Adrenal gland (tissue), 12 donors: ENCODE results near the gene GSK3B. TPM values are rescaled to one million over a fixed set of nuclear protein-coding genes. Genes with fewer than 3 reads are reported as not detected.

Source experiments
- DNase-seq, 7 donors: peaks; one replicate each; pipeline ENCODE4 v3.0.0-alpha.2; 2019 to 2020
- H3K27ac ChIP-seq, 5 donors: fragments of 200-600 bp; sonication (generic) in 4 of 5; 1 replicate in 3 of 5; 2 replicates in 2 of 5; pipeline versions ENCODE4 v1.5.1 to v1.8.0; 2016 to 2020; ENCODE audit warnings: mild to moderate bottlenecking in 1 of 5
- H3K27me3 ChIP-seq: fragments of 200-600 bp; 2 replicates; pipeline ENCODE4 v1.8.0; 2021
- H3K36me3 ChIP-seq, 2 donors: fragments of 200-600 bp; replicated peaks in 1 of 2; 1 replicate in 1 of 2; 2 replicates in 1 of 2; pipeline versions ENCODE4 v1.5.1 to v1.8.0; 2018 to 2022
- H3K4me1 ChIP-seq, 2 donors: fragments of 200-600 bp; replicated peaks in 1 of 2; 1 replicate in 1 of 2; 2 replicates in 1 of 2; pipeline versions ENCODE4 v1.5.1 to v1.8.0; 2018 to 2021
- H3K4me3 ChIP-seq, 4 donors: fragments of 200-600 bp; sonication (generic) in 3 of 4; one replicate each; pipeline ENCODE4 v1.5.1; 2016 to 2018
- H3K9me3 ChIP-seq, 3 donors: fragments of 200-600 bp; sonication (generic) in 1 of 3; replicated peaks in 1 of 3; 1 replicate in 2 of 3; 2 replicates in 1 of 3; pipeline versions ENCODE4 v1.5.1 to v1.8.0; 2016 to 2021
- CTCF ChIP-seq, 6 experiments: fragments of 450-650 bp in 4 of 6; fragments of 200-600 bp in 2 of 6; sonication (generic) in 1 of 6; IDR thresholded peaks; 1 replicate in 5 of 6; 2 replicates in 1 of 6; pipeline versions ENCODE4 v1.5.1 to v1.8.0; 2016 to 2021; ENCODE audit warnings: antibody characterized with exemption in 6 of 6, mild to moderate bottlenecking in 2 of 6, moderate library complexity in 1 of 6
- POLR2A ChIP-seq, 2 donors: fragments of 450-650 bp; IDR thresholded peaks; one replicate each; pipeline ENCODE4 v1.6.1; 2017; ENCODE audit warnings: antibody characterized with exemption in 2 of 2, mild to moderate bottlenecking in 2 of 2, moderate library complexity in 1 of 2
- WGBS, 4 donors: extraction: QIAGEN DNeasy Blood & Tissue Kit in 2 of 4; methylation state at CpG; one replicate each; pipeline versions ENCODE4 v1.1.5 to v1.1.7; 2013 to 2017; 5-methylcytosine and 5-hydroxymethylcytosine counted together
- intact Hi-C, 2 donors: fragments of 100-400 bp; cut with DNase I; formaldehyde crosslinking; loops; one replicate each; pipeline versions ENCODE4 v1.14.1 to v1.15.0; 2022 to 2023
- polyA plus RNA-seq, 3 donors: library from polyadenylated mRNA; stranded (reverse); fragments of 200-250 nt in 2 of 3; fragments of 350-450 nt in 1 of 3; fragmentation: Illumina TruSeq in 1 of 3; extraction: RNeasy Lipid Tissue Mini Kit (QIAGEN cat#74804) in 1 of 3; gene quantifications; one replicate each; pipeline ENCODE4 v1.2.3, GENCODE V29; 2013 to 2014
- total RNA-seq, 9 donors: library from RNA; depleted of rRNA in 4 of 9; stranded (reverse); fragments of >200 nt in 4 of 9; fragments of 120-200 nt in 1 of 9; fragmentation: NEBNext Ultra II Directional in 1 of 9; extraction: Animal tissue kit (Norgen Biotek cat#: 25700) in 1 of 9; gene quantifications; one replicate each; pipeline versions ENCODE4 v1.1.0 to v1.2.4, GENCODE V29; 2013 to 2023
- donor health status: healthy with polysubstance abuse.
- donor health status: Bipolar disorder and iron deficiency.
- donor health status: DM: yes; HTN: yes; CAD: no.
- donor health status: DM: no; HTN: no; CAD: no.
- donor health status: DM: no; HTN: no; CAD: no.
- donor health status: DM: yes; HTN: yes; CAD: no.

Gene GSK3B
- total and polyA plus RNA-seq, 12 donors, result 10.0 to 63.7 (median 44.8) TPM

GRCh38 chr3:119800844-119801243, 293.4 kb downstream of the GSK3B start:
- no peak for DNase-seq
- WGBS, 4 donors, result 76 to 86% (median 80%) methylated on average over 4 of the region's 4 CpGs

GRCh38 chr3:119796785-119797184, 297.5 kb downstream of the GSK3B start:
- no peaks in the 10 kb centered on the region for H3K27me3 ChIP-seq
- H3K36me3 ChIP-seq, result no peaks in the 10 kb centered on the region
- no peak for TF ChIP-seq CTCF (IDR thresholded peaks at IDR 0.05)
- TF ChIP-seq POLR2A (IDR thresholded peaks at IDR 0.05), result no peak
- no peaks in the 10 kb centered on the region for H3K9me3 ChIP-seq
- 68 to 100% (median 82%) methylated on average over 2 of the region's 2 CpGs for WGBS, 4 donors
- DNase-seq, result no peak
- peaks cover 7 to 8% of the 10 kb centered on the region in 2 donors for H3K4me1 ChIP-seq
- H3K4me3 ChIP-seq, result no peak overlapping the region
- H3K27ac ChIP-seq, result no peak overlapping the region
- intact Hi-C loops, result no loop called here

More at GRCh38 chr3:119800844-119801243, 293.4 kb downstream of the GSK3B start:
- Histone ChIP-seq H3K27me3 (no peaks in the 10 kb centered on the region), H3K4me1 (no peaks in the 10 kb centered on the region), H3K4me3 (no peak overlapping the region), H3K36me3 (no peaks in the 10 kb centered on the region), H3K27ac (no peak overlapping the region), H3K9me3 (no peaks in the 10 kb centered on the region)
- TF ChIP-seq CTCF (IDR thresholded peaks at IDR 0.05), result no peak
- no peak for TF ChIP-seq POLR2A (IDR thresholded peaks at IDR 0.05)
- intact Hi-C loops, result no loop called here

GRCh38 chr3:119796368-119796767, 297.9 kb downstream of the GSK3B start:
- H3K27ac ChIP-seq, result no peak overlapping the region
- TF ChIP-seq CTCF (IDR thresholded peaks at IDR 0.05), result no peak
- no peak overlapping the region for H3K4me3 ChIP-seq
- H3K9me3 ChIP-seq, result no peaks in the 10 kb centered on the region
- peaks cover 7 to 8% of the 10 kb centered on the region in 2 donors for H3K4me1 ChIP-seq
- no peak for DNase-seq
- 98 to 100% (median 98%) methylated on average over 2 of the region's 2 CpGs for WGBS, 4 donors
- no peaks in the 10 kb centered on the region for H3K36me3 ChIP-seq
- H3K27me3 ChIP-seq, result no peaks in the 10 kb centered on the region
- intact Hi-C loops, result no loop called here

GRCh38 chr3:119795849-119796248, 298.4 kb downstream of the GSK3B start:
- Histone ChIP-seq H3K27ac (no peak overlapping the region), H3K27me3 (no peaks in the 10 kb centered on the region), H3K9me3 (no peaks in the 10 kb centered on the region), H3K4me1 (peaks cover 7 to 8% of the 10 kb centered on the region in 2 donors), H3K4me3 (no peak overlapping the region), H3K36me3 (no peaks in the 10 kb centered on the region)
- 87 to 91% (median 88%) methylated on average over 3 of the region's 3 CpGs for WGBS, 4 donors
- intact Hi-C loops, result no loop called here
- TF ChIP-seq CTCF (IDR thresholded peaks at IDR 0.05) (no peak), POLR2A (IDR thresholded peaks at IDR 0.05) (no peak)
- no peak for DNase-seq
